H9 (cell line): ENCODE measurements around the gene PNKD. TPM values are rescaled to one million over a fixed set of nuclear protein-coding genes. Genes with fewer than 3 reads are reported as not detected.

ENCODE experiments used
- DNase-seq: peaks from one replicate; pipeline ENCODE4 v3.0.0-alpha.2; 2017
- H2AFZ ChIP-seq: one replicate; pipeline ENCODE4 v1.6.1; 2013; ENCODE audit warnings: mild to moderate bottlenecking, low read length, control low read depth, moderate library complexity
- H2AK5ac ChIP-seq: 2 replicates; pipeline ENCODE4 v1.6.1; 2013; ENCODE audit warnings: low read length, control low read depth, mixed read lengths; ENCODE audit not compliant: insufficient read length
- H2BK120ac ChIP-seq: one replicate; pipeline ENCODE4 v1.6.1; 2013; ENCODE audit warnings: low read depth, mild to moderate bottlenecking, low read length, control low read depth, inconsistent platforms; ENCODE audit not compliant: poor library complexity, severe bottlenecking
- H2BK12ac ChIP-seq: 2 replicates; pipeline ENCODE4 v1.6.1; 2013; ENCODE audit warnings: low read length, control low read depth, mixed read lengths, low read depth; ENCODE audit not compliant: insufficient read length
- H2BK15ac ChIP-seq: 2 replicates; pipeline ENCODE4 v1.6.1; 2013; ENCODE audit warnings: low read depth, low read length, control low read depth
- H2BK20ac ChIP-seq: one replicate; pipeline ENCODE4 v1.6.1; 2013; ENCODE audit warnings: low read depth, mild to moderate bottlenecking, low read length, control low read depth, inconsistent platforms; ENCODE audit not compliant: poor library complexity, severe bottlenecking
- H2BK5ac ChIP-seq: 2 replicates; pipeline ENCODE4 v1.6.1; 2013; ENCODE audit warnings: low read length, control low read depth, mixed read lengths; ENCODE audit not compliant: insufficient read length
- H3K14ac ChIP-seq: 2 replicates; pipeline ENCODE4 v1.6.1; 2013; ENCODE audit warnings: low read length, control low read depth; ENCODE audit not compliant: insufficient read depth
- H3K18ac ChIP-seq: 2 replicates; pipeline ENCODE4 v1.6.1; 2013; ENCODE audit warnings: low read depth, mild to moderate bottlenecking, mixed read lengths, low read length, control low read depth; ENCODE audit not compliant: insufficient read length
- H3K23ac ChIP-seq: 2 replicates; pipeline ENCODE4 v1.6.1; 2013; ENCODE audit warnings: low read length, control low read depth, mixed read lengths, low read depth; ENCODE audit not compliant: insufficient read length
- H3K23me2 ChIP-seq: 2 replicates; pipeline ENCODE4 v1.6.1; 2013; ENCODE audit warnings: low read depth, mild to moderate bottlenecking, mixed read lengths, low read length, control low read depth; ENCODE audit not compliant: insufficient read length, poor library complexity, severe bottlenecking
- H3K27ac ChIP-seq: 2 replicates; pipeline ENCODE4 v1.5.1; 2013; ENCODE audit warnings: low read length, control low read depth, mixed read lengths, low read depth; ENCODE audit not compliant: insufficient read length
- H3K27me3 ChIP-seq: 2 replicates; pipeline ENCODE4 v1.6.1; 2013; ENCODE audit warnings: low read length, control low read depth, inconsistent platforms; ENCODE audit not compliant: insufficient read depth
- H3K4ac ChIP-seq: 2 replicates; pipeline ENCODE4 v1.6.1; 2013; ENCODE audit warnings: low read depth, mild to moderate bottlenecking, control low read depth, inconsistent platforms, low read length, moderate library complexity
- H3K4me1 ChIP-seq: 2 replicates; pipeline ENCODE4 v1.6.1; 2013; ENCODE audit warnings: low read length, control low read depth, inconsistent platforms; ENCODE audit not compliant: insufficient read depth
- H3K4me2 ChIP-seq: 2 replicates; pipeline ENCODE4 v1.6.1; 2013; ENCODE audit warnings: low read length, control low read depth, mixed read lengths; ENCODE audit not compliant: insufficient read length, insufficient read depth
- H3K56ac ChIP-seq: 2 replicates; pipeline ENCODE4 v1.6.1; 2013; ENCODE audit warnings: low read depth, mild to moderate bottlenecking, mixed read lengths, low read length, control low read depth; ENCODE audit not compliant: insufficient read length
- H3K79me1 ChIP-seq: 2 replicates; pipeline ENCODE4 v1.6.1; 2013; ENCODE audit warnings: low read depth, mild to moderate bottlenecking, moderate library complexity, low read length, control low read depth, inconsistent platforms; ENCODE audit not compliant: insufficient read depth, poor library complexity, severe bottlenecking
- H3K79me2 ChIP-seq: 2 replicates; pipeline ENCODE4 v1.6.1; 2013; ENCODE audit warnings: low read length, control low read depth, inconsistent platforms; ENCODE audit not compliant: insufficient read depth
- H3K9ac ChIP-seq: 2 replicates; pipeline ENCODE4 v1.6.1; 2013; ENCODE audit warnings: low read length, control low read depth, mixed read lengths; ENCODE audit not compliant: insufficient read length; ENCODE audit errors: extremely low read depth
- H3K9me3 ChIP-seq: one replicate; pipeline ENCODE4 v1.6.1; 2013; ENCODE audit warnings: low read depth, low read length, inconsistent platforms; ENCODE audit not compliant: control insufficient read depth
- H3T11ph ChIP-seq: one replicate; pipeline ENCODE4 v1.6.1; 2013; ENCODE audit warnings: mild to moderate bottlenecking, low read length, control low read depth, inconsistent platforms
- H4K20me1 ChIP-seq: one replicate; pipeline ENCODE4 v1.6.1; 2013; ENCODE audit not compliant: control insufficient read depth, insufficient read length, insufficient read depth
- H4K5ac ChIP-seq: 2 replicates; pipeline ENCODE4 v1.6.1; 2013; ENCODE audit warnings: low read depth, mild to moderate bottlenecking, mixed read lengths, low read length, control low read depth; ENCODE audit not compliant: insufficient read length
- H4K8ac ChIP-seq: replicated peaks from 2 replicates; pipeline ENCODE4 v1.6.1; 2013; ENCODE audit warnings: low read length, control low read depth, mixed read lengths, low read depth; ENCODE audit not compliant: insufficient read length
- H4K91ac ChIP-seq: 2 replicates; pipeline ENCODE4 v1.6.1; 2013; ENCODE audit warnings: low read depth, mild to moderate bottlenecking, moderate library complexity, mixed read lengths, low read length, control low read depth; ENCODE audit not compliant: insufficient read length
- H3K27ac Mint-ChIP-seq, 3 experiments: 2 replicates in 2 of 3; 3 replicates in 1 of 3; pipeline ENCODE4 v1.8.0; 2020 to 2021; ENCODE audit warnings: mixed read lengths in 3 of 3, mild to moderate bottlenecking in 1 of 3, moderate library complexity in 1 of 3
- H3K27me3 Mint-ChIP-seq: 2 replicates; pipeline ENCODE4 v1.8.0; 2021; ENCODE audit warnings: low read depth, mild to moderate bottlenecking, moderate library complexity, mixed read lengths
- H3K36me3 Mint-ChIP-seq, 3 experiments: 2 replicates in 2 of 3; 3 replicates in 1 of 3; pipeline ENCODE4 v1.8.0; 2020 to 2021; ENCODE audit warnings: low read depth in 3 of 3, mixed read lengths in 3 of 3; ENCODE audit not compliant: insufficient read depth in 1 of 3
- H3K4me1 Mint-ChIP-seq, 2 experiments: 2 replicates each; pipeline ENCODE4 v1.8.0; 2020; ENCODE audit warnings: mixed read lengths in 2 of 2
- H3K4me3 Mint-ChIP-seq, 2 experiments: 2 replicates in 1 of 2; 3 replicates in 1 of 2; pipeline ENCODE4 v1.8.0; 2020 to 2021; ENCODE audit warnings: mild to moderate bottlenecking in 2 of 2, mixed read lengths in 2 of 2, moderate library complexity in 1 of 2
- H3K9me3 Mint-ChIP-seq, 2 experiments: 2 replicates in 1 of 2; 3 replicates in 1 of 2; pipeline ENCODE4 v1.8.0; 2020; ENCODE audit warnings: mild to moderate bottlenecking in 2 of 2, mixed read lengths in 2 of 2, moderate library complexity in 1 of 2
- WGBS: extraction: QIAGEN DNeasy Blood & Tissue Kit; methylation state at CpG from one replicate; pipeline ENCODE4 v1.1.7; 2013; ENCODE audit warnings: missing lambda C conversion rate, low lambda C conversion rate, mixed read lengths; ENCODE audit not compliant: insufficient read length; ENCODE audit errors: extremely low coverage; 5-methylcytosine and 5-hydroxymethylcytosine counted together
- total RNA-seq: library from RNA; stranded (reverse); gene quantifications from 2 replicates; pipeline ENCODE4 v1.2.1, GENCODE V29; 2021
- TF ChIP-seq, protein P1 (sequence below): fragments of 200-600 bp; sonication (generic); conservative IDR thresholded peaks from 3 replicates; pipeline ENCODE4 v1.8.0; 2021; ENCODE audit warnings: antibody characterized with exemption, mild to moderate bottlenecking

The PNKD gene
- total RNA-seq, 1 experiment from 2014 or later = 31.6 TPM

DNA sequence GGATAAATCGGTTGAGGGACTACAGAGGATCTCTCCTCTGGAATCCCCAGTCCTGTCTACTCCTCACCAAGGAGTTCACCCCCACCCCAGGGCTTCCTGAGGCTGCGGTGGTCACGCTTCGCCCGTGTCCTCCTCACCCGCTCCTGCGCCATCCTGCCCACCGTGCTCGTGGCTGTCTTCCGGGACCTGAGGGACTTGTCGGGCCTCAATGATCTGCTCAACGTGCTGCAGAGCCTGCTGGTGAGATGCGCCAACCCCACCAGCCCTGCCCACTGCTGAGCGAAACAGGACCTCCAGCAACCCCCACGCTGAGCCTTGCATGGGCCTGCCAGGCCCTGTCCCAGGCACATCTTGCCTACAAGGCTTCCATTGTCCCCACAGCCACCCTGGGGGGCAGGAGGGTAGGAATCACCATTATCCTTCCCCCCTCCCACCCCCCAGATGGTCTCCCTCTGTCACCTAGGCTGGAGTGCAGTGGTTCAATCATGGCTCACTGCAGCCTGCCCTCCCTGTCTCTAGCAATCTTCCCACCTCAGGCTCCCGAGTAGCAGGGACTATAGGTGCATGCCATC is 122.7 kb downstream of the PNKD start:
- TF ChIP-seq, protein P1, sequence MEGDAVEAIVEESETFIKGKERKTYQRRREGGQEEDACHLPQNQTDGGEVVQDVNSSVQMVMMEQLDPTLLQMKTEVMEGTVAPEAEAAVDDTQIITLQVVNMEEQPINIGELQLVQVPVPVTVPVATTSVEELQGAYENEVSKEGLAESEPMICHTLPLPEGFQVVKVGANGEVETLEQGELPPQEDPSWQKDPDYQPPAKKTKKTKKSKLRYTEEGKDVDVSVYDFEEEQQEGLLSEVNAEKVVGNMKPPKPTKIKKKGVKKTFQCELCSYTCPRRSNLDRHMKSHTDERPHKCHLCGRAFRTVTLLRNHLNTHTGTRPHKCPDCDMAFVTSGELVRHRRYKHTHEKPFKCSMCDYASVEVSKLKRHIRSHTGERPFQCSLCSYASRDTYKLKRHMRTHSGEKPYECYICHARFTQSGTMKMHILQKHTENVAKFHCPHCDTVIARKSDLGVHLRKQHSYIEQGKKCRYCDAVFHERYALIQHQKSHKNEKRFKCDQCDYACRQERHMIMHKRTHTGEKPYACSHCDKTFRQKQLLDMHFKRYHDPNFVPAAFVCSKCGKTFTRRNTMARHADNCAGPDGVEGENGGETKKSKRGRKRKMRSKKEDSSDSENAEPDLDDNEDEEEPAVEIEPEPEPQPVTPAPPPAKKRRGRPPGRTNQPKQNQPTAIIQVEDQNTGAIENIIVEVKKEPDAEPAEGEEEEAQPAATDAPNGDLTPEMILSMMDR = no peak

More for the DNA sequence above, 122.7 kb downstream of the PNKD start:
- H3K27me3 Mint-ChIP-seq = peaks cover 41% of the 10 kb centered on the region
- peaks cover 26 to 43% of the 10 kb centered on the region in 2 experiments for H3K4me1 Mint-ChIP-seq
- H3K23ac ChIP-seq = no peak overlapping the region
- H2BK20ac ChIP-seq = no peak overlapping the region
- H4K20me1 ChIP-seq = no peaks in the 10 kb centered on the region
- H3K9ac ChIP-seq = no peak overlapping the region
- peaks cover 24% of the 10 kb centered on the region for H3K23me2 ChIP-seq
- H3K18ac ChIP-seq = no peak overlapping the region
- no peaks in the 10 kb centered on the region for H3K36me3 Mint-ChIP-seq
- H3K9me3 Mint-ChIP-seq = no peaks in the 10 kb centered on the region; a peak in 1 of 5 replicates
- H3T11ph ChIP-seq = no peak overlapping the region
- H3K79me2 ChIP-seq = no peaks in the 10 kb centered on the region
- WGBS = no CpG with 5 or more reads among the region's 16 CpGs
- H3K9me3 ChIP-seq = no peaks in the 10 kb centered on the region
- no peak for DNase-seq
- no peak overlapping the region for H3K27ac ChIP-seq
- no peak overlapping the region for H2BK12ac ChIP-seq
- no peak overlapping the region; the same call in 1 of the 2 replicates for H3K14ac ChIP-seq
- H3K4me1 ChIP-seq = no peaks in the 10 kb centered on the region; the same call in 1 of the 2 replicates
- no peak overlapping the region for H3K56ac ChIP-seq
- H2AFZ ChIP-seq = no peak overlapping the region
- peaks cover 12% of the 10 kb centered on the region for H3K27me3 ChIP-seq
- H3K4ac ChIP-seq = no peak overlapping the region
- no peak overlapping the region for H3K4me3 Mint-ChIP-seq
- no peak overlapping the region for H4K8ac ChIP-seq
- no peak overlapping the region for H2BK120ac ChIP-seq
- H3K27ac Mint-ChIP-seq = no peak overlapping the region; a peak in 1 of 7 replicates
- H2AK5ac ChIP-seq = no peak overlapping the region
- no peak overlapping the region for H4K5ac ChIP-seq
- no peak overlapping the region for H2BK5ac ChIP-seq
- H4K91ac ChIP-seq = no peak overlapping the region
- no peaks in the 10 kb centered on the region for H3K79me1 ChIP-seq
- H2BK15ac ChIP-seq = no peak overlapping the region
- H3K4me2 ChIP-seq = no peak overlapping the region
